B cell (primary cell): ENCODE results near the gene TRIM16. TPM values are rescaled to one million over a fixed set of nuclear protein-coding genes. Genes with fewer than 3 reads are reported as not detected.

Experiments used
- ATAC-seq: fragments of 200-7000 bp; cut with Tn5 transposase; one replicate; pipeline ENCODE4 v1.10.0; 2021; ENCODE audit warnings: low read depth, mild to moderate bottlenecking, moderate number of reproducible peaks, moderate library complexity
- CTCF ChIA-PET: fragments of 350-600 bp; sonication (Branson Sonifier 250); formaldehyde crosslinking; loops from one replicate; lab custom pipeline; 2021; ENCODE audit warnings: antibody characterized with exemption, inconsistent platforms; lab: Charles Lee
- POLR2A ChIA-PET: fragments of 350-600 bp; sonication (Branson Sonifier 250); formaldehyde crosslinking; loops from one replicate; lab custom pipeline; 2021; ENCODE audit warnings: antibody characterized with exemption; lab: Charles Lee
- DNase-seq: peaks from one replicate; pipeline ENCODE4 v3.0.0; 2013
- H2AFZ ChIP-seq: 2 replicates; pipeline ENCODE4 v1.6.1; 2012; ENCODE audit warnings: mild to moderate bottlenecking, low read depth, low read length; ENCODE audit not compliant: insufficient read depth, poor library complexity, severe bottlenecking
- H3K27ac ChIP-seq, 2 donors: 1 replicate in 1 of 2; 2 replicates in 1 of 2; pipeline ENCODE4 v1.5.1; 2012 to 2013; ENCODE audit warnings: low read length in 2 of 2, mild to moderate bottlenecking in 2 of 2, moderate library complexity in 1 of 2
- H3K27me3 ChIP-seq, 4 experiments: fragments of 200-600 bp in 1 of 4; sonication (generic) in 1 of 4; replicated peaks in 1 of 4; 1 replicate in 2 of 4; 2 replicates in 2 of 4; pipeline versions ENCODE4 v1.6.1 to v1.7.0; 2013 to 2016; ENCODE audit warnings: low read length in 3 of 4, mild to moderate bottlenecking in 2 of 4, mixed read lengths in 1 of 4, moderate library complexity in 1 of 4; ENCODE audit not compliant: insufficient read depth in 4 of 4, control insufficient read depth in 3 of 4; ENCODE audit errors: control extremely low read depth in 1 of 4
- H3K36me3 ChIP-seq, 2 experiments: replicated peaks in 1 of 2; 1 replicate in 1 of 2; 2 replicates in 1 of 2; pipeline versions ENCODE4 v1.6.1 to v1.7.1; 2013; ENCODE audit warnings: low read length in 1 of 2; ENCODE audit not compliant: insufficient read depth in 2 of 2, control insufficient read depth in 1 of 2; ENCODE audit errors: control extremely low read depth in 1 of 2, extremely low read depth in 1 of 2
- H3K4me1 ChIP-seq, 2 donors: fragments of 200-600 bp in 1 of 2; sonication (generic) in 1 of 2; 1 replicate in 1 of 2; 2 replicates in 1 of 2; pipeline versions ENCODE4 v1.5.1 to v1.6.1; 2013 to 2017; ENCODE audit warnings: low read length in 2 of 2; ENCODE audit not compliant: control insufficient read depth in 2 of 2, insufficient read depth in 2 of 2
- H3K4me2 ChIP-seq: replicated peaks from 2 replicates; pipeline ENCODE3; 2012; ENCODE audit warnings: mild to moderate bottlenecking, low read depth, low read length; ENCODE audit not compliant: poor library complexity, severe bottlenecking
- H3K4me3 ChIP-seq, 5 experiments: fragments of 200-600 bp in 1 of 5; sonication (generic) in 1 of 5; 1 replicate in 3 of 5; 2 replicates in 2 of 5; pipeline versions ENCODE4 v1.5.1 to v1.7.0; 2011 to 2016; ENCODE audit warnings: low read length in 4 of 5, mild to moderate bottlenecking in 4 of 5, low read depth in 2 of 5, control low read depth in 1 of 5, moderate library complexity in 1 of 5; ENCODE audit not compliant: insufficient read depth in 1 of 5; ENCODE audit errors: control extremely low read depth in 1 of 5, extremely low read depth in 1 of 5
- H3K79me2 ChIP-seq: fragments of 200-600 bp; sonication (generic); one replicate; pipeline ENCODE4 v1.6.0; 2016; ENCODE audit warnings: low read length; ENCODE audit not compliant: control insufficient read depth, insufficient read depth
- H3K9ac ChIP-seq: fragments of 200-600 bp; sonication (generic); 2 replicates; pipeline ENCODE4 v1.6.1; 2017; ENCODE audit warnings: mild to moderate bottlenecking, low read length, moderate library complexity
- H3K9me3 ChIP-seq, 3 donors: one replicate each; pipeline versions ENCODE4 v1.6.1 to v1.7.1; 2013; ENCODE audit warnings: low read length in 2 of 3; ENCODE audit not compliant: control insufficient read depth in 2 of 3, insufficient read depth in 1 of 3; ENCODE audit errors: control extremely low read depth in 1 of 3
- H4K20me1 ChIP-seq: 2 replicates; pipeline ENCODE4 v1.6.0; 2012; ENCODE audit warnings: mild to moderate bottlenecking, low read length; ENCODE audit not compliant: insufficient read depth, control insufficient read depth, poor library complexity, severe bottlenecking
- H3K27ac Mint-ChIP-seq: one replicate; pipeline ENCODE4 v1.8.0; 2021; ENCODE audit warnings: mixed read lengths
- H3K27me3 Mint-ChIP-seq: one replicate; pipeline ENCODE4 v1.8.0; 2021; ENCODE audit warnings: mixed read lengths
- H3K4me1 Mint-ChIP-seq: one replicate; pipeline ENCODE4 v1.8.0; 2021; ENCODE audit warnings: mixed read lengths
- H3K4me3 Mint-ChIP-seq: one replicate; pipeline ENCODE4 v1.8.0; 2021; ENCODE audit warnings: mixed read lengths
- H3K9me3 Mint-ChIP-seq: one replicate; pipeline ENCODE4 v1.8.0; 2022; ENCODE audit warnings: mixed read lengths; ENCODE audit not compliant: insufficient read depth
- CTCF ChIP-seq: fragments of 200-600 bp; IDR thresholded peaks from one replicate; pipeline ENCODE4 v1.8.0; 2022; ENCODE audit warnings: antibody characterized with exemption, mild to moderate bottlenecking
- EZH2 ChIP-seq: IDR thresholded peaks from 2 replicates; pipeline ENCODE4 v1.6.1; 2012; ENCODE audit warnings: borderline replicate concordance, low read depth, mild to moderate bottlenecking, moderate library complexity, low read length; ENCODE audit not compliant: insufficient read depth, poor library complexity, severe bottlenecking
- WGBS: methylation state at CpG from one replicate; pipeline ENCODE4 v1.1.5; 2013; ENCODE audit warnings: missing lambda C conversion rate; ENCODE audit not compliant: insufficient coverage; 5-methylcytosine and 5-hydroxymethylcytosine counted together
- intact Hi-C: fragments of 100-400 bp; cut with micrococcal nuclease; formaldehyde crosslinking; loops from one replicate; pipeline ENCODE4 v1.10.0; 2022
- polyA plus RNA-seq: library from polyadenylated mRNA; depleted of rRNA; stranded (reverse); fragments of >200 nt; gene quantifications from 2 replicates; pipeline ENCODE4 v1.2.3, GENCODE V29; 2012
- total RNA-seq, 2 donors: library from RNA; stranded (reverse); fragments of 120-200 nt in 1 of 2; gene quantifications; 1 replicate in 1 of 2; 2 replicates in 1 of 2; pipeline versions ENCODE4 v1.2.3 to v1.2.4, GENCODE V29; 2013 to 2022

The TRIM16 gene
- total and polyA plus RNA-seq, 2 donors (not counting 1 experiment from before 2014, with no cell fraction given): 5.6 to 7.8 TPM

DNA sequence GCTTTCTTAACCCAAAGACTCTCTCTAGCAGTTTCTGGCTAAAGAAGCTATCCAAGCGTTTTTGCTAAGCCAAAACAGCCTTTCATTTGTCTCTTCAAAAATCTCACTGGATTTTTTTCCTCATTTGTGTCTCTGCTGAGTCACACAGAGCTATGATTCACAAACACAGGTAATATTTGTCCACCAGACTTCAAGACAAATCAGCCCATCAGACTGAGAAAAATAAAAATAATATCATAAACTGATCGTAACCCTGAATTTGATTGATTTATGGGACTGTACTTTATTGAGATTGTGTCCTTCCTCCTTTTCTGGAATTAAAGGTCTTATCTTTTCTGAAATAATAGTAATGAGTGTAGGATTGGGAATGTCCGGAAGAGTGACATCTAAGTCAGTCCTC, 25.8 kb downstream of the TRIM16 start:
- DNase-seq: no peak
- no peaks in the 10 kb centered on the region for H3K27me3 Mint-ChIP-seq
- H3K9ac ChIP-seq: no peak overlapping the region
- H3K27ac Mint-ChIP-seq: no peak overlapping the region
- no peaks in the 10 kb centered on the region for H4K20me1 ChIP-seq
- ChIA-PET CTCF (no interaction called here), POLR2A (no interaction called here)
- no peak overlapping the region for H3K4me2 ChIP-seq
- intact Hi-C loops: no loop called here
- 100% methylated on average over 1 of the region's 3 CpGs for WGBS
- no peaks in the 10 kb centered on the region for H3K27me3 ChIP-seq
- H3K36me3 ChIP-seq: no peaks in the 10 kb centered on the region
- H3K4me3 ChIP-seq: no peak overlapping the region
- H2AFZ ChIP-seq: no peak overlapping the region
- no peaks in the 10 kb centered on the region for H3K4me1 ChIP-seq
- no peaks in the 10 kb centered on the region for H3K9me3 ChIP-seq
- H3K4me1 Mint-ChIP-seq: peaks cover 7% of the 10 kb centered on the region
- H3K27ac ChIP-seq: no peak overlapping the region
- H3K9me3 Mint-ChIP-seq: no peaks in the 10 kb centered on the region
- H3K4me3 Mint-ChIP-seq: no peak overlapping the region
- no peak for ATAC-seq
- no peaks in the 10 kb centered on the region for H3K79me2 ChIP-seq
- TF ChIP-seq CTCF (no peak), EZH2 (no peak)

DNA sequence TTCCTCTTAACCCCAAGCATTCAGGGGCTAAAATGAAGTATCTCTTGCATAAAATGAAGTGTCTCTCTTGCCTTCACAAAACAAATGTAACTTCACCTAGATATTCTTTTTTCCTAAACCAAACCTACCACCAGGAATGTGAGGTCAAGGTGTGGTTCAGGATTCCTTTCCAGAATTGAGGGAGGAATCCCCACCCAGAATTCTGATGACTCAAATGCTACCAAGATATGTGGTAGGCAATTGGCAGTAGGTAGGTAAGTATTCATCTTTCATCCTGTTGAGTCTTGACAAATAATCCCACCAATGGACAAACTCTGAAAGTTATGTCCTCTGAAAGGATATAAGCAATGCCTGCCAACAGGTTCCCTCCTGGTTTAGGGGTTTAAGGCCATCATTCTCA, 26.2 kb downstream of the TRIM16 start:
- Mint-ChIP-seq H3K27ac (no peak overlapping the region), H3K27me3 (no peaks in the 10 kb centered on the region), H3K4me3 (no peak overlapping the region), H3K4me1 (peaks cover 7% of the 10 kb centered on the region), H3K9me3 (no peaks in the 10 kb centered on the region)
- no peak overlapping the region for H3K4me3 ChIP-seq
- no peak for DNase-seq
- no peaks in the 10 kb centered on the region for H3K9me3 ChIP-seq
- no peak overlapping the region for H3K27ac ChIP-seq
- no peak overlapping the region for H3K4me2 ChIP-seq
- no peak for TF ChIP-seq EZH2
- no peak for TF ChIP-seq CTCF
- CTCF ChIA-PET: no interaction called here
- intact Hi-C loops: no loop called here
- no peaks in the 10 kb centered on the region for H3K4me1 ChIP-seq
- no peak overlapping the region for H2AFZ ChIP-seq
- no peak for ATAC-seq
- POLR2A ChIA-PET: no interaction called here
- H3K9ac ChIP-seq: no peak overlapping the region
- no peaks in the 10 kb centered on the region for H3K36me3 ChIP-seq
- H4K20me1 ChIP-seq: no peaks in the 10 kb centered on the region
- no peaks in the 10 kb centered on the region for H3K27me3 ChIP-seq
- H3K79me2 ChIP-seq: no peaks in the 10 kb centered on the region
